Osteoblast (primary cell): ENCODE measurements around the gene ZNF429. TPM values are rescaled to one million over a fixed set of nuclear protein-coding genes. Genes with fewer than 3 reads are reported as not detected.
A peak's percentile ranks its signal among the peaks of the same experiment; 100 is the strongest.

Experiments
- DNase-seq: peaks from one replicate; pipeline ENCODE4 v3.0.0; 2011; ENCODE audit warnings: low spot score, mixed read lengths; ENCODE audit not compliant: insufficient read length; ENCODE audit errors: missing footprints
- H2AFZ ChIP-seq: 2 replicates; pipeline ENCODE4 v1.6.0; 2011; ENCODE audit warnings: mild to moderate bottlenecking, low read length
- H3K27ac ChIP-seq: 2 replicates; pipeline ENCODE4 v1.5.1; 2011; ENCODE audit warnings: mild to moderate bottlenecking, low read depth, low read length, moderate library complexity
- H3K27me3 ChIP-seq: 2 replicates; pipeline ENCODE4 v1.6.0; 2012; ENCODE audit warnings: mild to moderate bottlenecking, control low read depth, inconsistent platforms, low read length, moderate library complexity; ENCODE audit not compliant: insufficient read depth
- H3K36me3 ChIP-seq: 2 replicates; pipeline ENCODE4 v1.5.1; 2011; ENCODE audit warnings: mild to moderate bottlenecking, low read length, control low read depth, moderate library complexity; ENCODE audit not compliant: insufficient read depth
- H3K4me1 ChIP-seq: 2 replicates; pipeline ENCODE4 v1.5.1; 2011; ENCODE audit warnings: mild to moderate bottlenecking, low read length, control low read depth, moderate library complexity; ENCODE audit not compliant: insufficient read depth
- H3K4me2 ChIP-seq: 2 replicates; pipeline ENCODE4 v1.6.0; 2011; ENCODE audit warnings: mild to moderate bottlenecking, low read length; ENCODE audit not compliant: insufficient read depth
- H3K4me3 ChIP-seq: fragments of 200-600 bp; sonication (generic); 3 replicates; pipeline ENCODE4 v1.5.1; 2012; ENCODE audit warnings: mild to moderate bottlenecking, low read length, inconsistent platforms; ENCODE audit not compliant: insufficient read depth
- H3K79me2 ChIP-seq: 2 replicates; pipeline ENCODE4 v1.6.0; 2012; ENCODE audit warnings: mild to moderate bottlenecking, low read length, control low read depth, inconsistent platforms; ENCODE audit not compliant: insufficient read depth
- H3K9me3 ChIP-seq: 2 replicates; pipeline ENCODE4 v1.5.1; 2011; ENCODE audit warnings: low read depth, low read length, control low read depth
- H4K20me1 ChIP-seq: 2 replicates; pipeline ENCODE4 v1.6.0; 2012; ENCODE audit warnings: mild to moderate bottlenecking, low read length, control low read depth; ENCODE audit not compliant: insufficient read depth
- total RNA-seq: library from RNA; depleted of rRNA; stranded (reverse); fragments of >200 nt; gene quantifications from 2 replicates; pipeline ENCODE4 v1.2.3, GENCODE V29; 2012
- TF ChIP-seq, protein P1 (sequence below): IDR thresholded peaks from 2 replicates; pipeline ENCODE4 v1.5.1; 2011; ENCODE audit warnings: mild to moderate bottlenecking, low read depth, low read length, moderate library complexity; ENCODE audit errors: extremely low read depth

ZNF429 gene
- total RNA-seq, 1 donor, result 9.4 TPM

DNA sequence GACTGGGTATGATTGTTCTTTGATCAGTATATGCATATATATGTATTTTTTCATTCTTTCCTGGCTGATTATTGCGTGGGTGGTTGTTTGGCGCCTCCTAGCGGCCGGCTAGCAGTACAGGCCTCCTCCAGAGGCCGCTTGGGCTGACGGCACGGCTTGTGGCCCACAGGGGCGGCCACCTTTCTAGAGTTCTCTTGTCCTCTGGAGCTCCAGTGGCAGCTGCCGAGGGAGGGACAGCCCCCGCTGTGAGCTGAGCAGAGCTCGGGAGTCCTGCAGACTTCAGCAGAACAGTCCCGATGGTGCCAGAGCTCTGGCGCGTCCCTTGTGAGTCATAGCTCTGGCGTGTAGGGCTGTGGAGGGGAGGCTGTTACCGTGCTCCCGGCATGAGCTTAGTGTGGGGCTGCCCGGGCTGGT lies 22.5 kb upstream of the ZNF429 start:
- no peaks in the 10 kb centered on the region for H3K79me2 ChIP-seq
- H4K20me1 ChIP-seq, result no peaks in the 10 kb centered on the region
- no peaks in the 10 kb centered on the region for H3K36me3 ChIP-seq
- H3K27me3 ChIP-seq, result no peaks in the 10 kb centered on the region
- H3K27ac ChIP-seq, result no peak overlapping the region
- DNase-seq, result peak; percentile 90
- peak overlapping the region; percentile 15 for H3K4me2 ChIP-seq
- peak overlapping the region; percentile 56 for H3K4me3 ChIP-seq
- no peaks in the 10 kb centered on the region for H3K9me3 ChIP-seq
- H3K4me1 ChIP-seq, result no peaks in the 10 kb centered on the region
- H2AFZ ChIP-seq, result peak overlapping the region; percentile 5
- TF ChIP-seq, protein P1, sequence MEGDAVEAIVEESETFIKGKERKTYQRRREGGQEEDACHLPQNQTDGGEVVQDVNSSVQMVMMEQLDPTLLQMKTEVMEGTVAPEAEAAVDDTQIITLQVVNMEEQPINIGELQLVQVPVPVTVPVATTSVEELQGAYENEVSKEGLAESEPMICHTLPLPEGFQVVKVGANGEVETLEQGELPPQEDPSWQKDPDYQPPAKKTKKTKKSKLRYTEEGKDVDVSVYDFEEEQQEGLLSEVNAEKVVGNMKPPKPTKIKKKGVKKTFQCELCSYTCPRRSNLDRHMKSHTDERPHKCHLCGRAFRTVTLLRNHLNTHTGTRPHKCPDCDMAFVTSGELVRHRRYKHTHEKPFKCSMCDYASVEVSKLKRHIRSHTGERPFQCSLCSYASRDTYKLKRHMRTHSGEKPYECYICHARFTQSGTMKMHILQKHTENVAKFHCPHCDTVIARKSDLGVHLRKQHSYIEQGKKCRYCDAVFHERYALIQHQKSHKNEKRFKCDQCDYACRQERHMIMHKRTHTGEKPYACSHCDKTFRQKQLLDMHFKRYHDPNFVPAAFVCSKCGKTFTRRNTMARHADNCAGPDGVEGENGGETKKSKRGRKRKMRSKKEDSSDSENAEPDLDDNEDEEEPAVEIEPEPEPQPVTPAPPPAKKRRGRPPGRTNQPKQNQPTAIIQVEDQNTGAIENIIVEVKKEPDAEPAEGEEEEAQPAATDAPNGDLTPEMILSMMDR, result peak; percentile 84

DNA sequence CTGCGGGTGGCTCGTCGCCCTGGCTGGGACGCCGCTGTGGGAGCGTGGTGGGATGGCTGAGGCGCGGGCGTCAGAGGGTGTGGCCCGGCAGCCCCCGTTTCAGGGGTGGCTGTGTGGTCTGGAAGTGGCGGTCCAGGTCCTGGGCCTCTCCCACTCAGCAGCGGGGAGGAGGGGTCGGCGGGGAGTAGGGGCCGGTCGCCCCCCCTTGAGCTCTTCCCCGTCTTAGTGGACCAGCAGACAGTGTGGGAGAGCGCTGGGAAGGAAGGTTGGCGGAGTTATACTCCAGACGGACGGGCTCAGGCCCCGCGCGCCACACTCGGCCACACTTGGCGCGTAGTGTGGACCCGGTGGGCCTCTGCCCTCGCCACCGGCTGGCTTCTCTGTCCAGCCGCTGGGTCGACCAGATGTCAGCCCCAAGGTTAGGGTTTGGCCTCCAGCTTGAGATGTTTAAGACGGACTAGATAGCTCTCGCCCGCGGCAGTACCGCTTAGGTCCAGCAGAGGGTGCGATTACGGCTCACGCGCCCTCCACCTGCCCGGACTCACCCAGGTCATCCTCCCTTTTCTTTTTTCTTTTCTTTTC lies 21.7 kb upstream of the ZNF429 start:
- Histone ChIP-seq H3K27ac (no peak overlapping the region), H3K4me3 (peak overlapping the region; percentile 56), H2AFZ (peak overlapping the region; percentile 51), H3K9me3 (no peaks in the 10 kb centered on the region), H3K4me1 (no peaks in the 10 kb centered on the region), H3K27me3 (no peaks in the 10 kb centered on the region), H3K79me2 (no peaks in the 10 kb centered on the region), H3K36me3 (no peaks in the 10 kb centered on the region), H3K4me2 (peak overlapping the region; percentile 15), H4K20me1 (no peaks in the 10 kb centered on the region)
- DNase-seq, result peak; percentile 83
- TF ChIP-seq, protein P1, result peak; percentile 42

DNA sequence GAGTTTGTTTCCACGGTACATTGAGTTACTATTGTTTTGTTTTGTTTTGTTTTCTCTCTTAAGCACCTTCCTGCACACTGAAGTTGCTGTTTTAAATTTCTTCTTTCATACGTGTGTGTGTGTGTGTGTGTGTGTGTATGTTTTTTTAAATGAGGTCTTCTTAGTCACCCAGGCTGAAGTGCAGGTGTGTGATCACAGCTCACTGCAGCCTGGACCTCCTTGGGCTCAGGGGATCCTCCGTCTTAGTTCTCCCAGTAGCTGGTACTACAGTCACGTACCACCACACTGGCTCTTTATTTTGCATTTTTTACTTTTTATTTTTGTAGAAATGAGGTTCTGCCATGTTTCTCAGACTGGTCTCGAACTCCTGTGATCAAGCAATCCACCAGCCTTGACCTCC lies 20.8 kb upstream of the ZNF429 start:
- TF ChIP-seq, protein P1, result no peak
- Histone ChIP-seq H2AFZ (no peak overlapping the region), H3K4me1 (no peaks in the 10 kb centered on the region), H3K27me3 (no peaks in the 10 kb centered on the region), H3K79me2 (no peaks in the 10 kb centered on the region), H4K20me1 (no peaks in the 10 kb centered on the region), H3K36me3 (no peaks in the 10 kb centered on the region), H3K9me3 (no peaks in the 10 kb centered on the region), H3K4me3 (no peak overlapping the region), H3K27ac (no peak overlapping the region), H3K4me2 (no peak overlapping the region)
- no peak for DNase-seq

DNA sequence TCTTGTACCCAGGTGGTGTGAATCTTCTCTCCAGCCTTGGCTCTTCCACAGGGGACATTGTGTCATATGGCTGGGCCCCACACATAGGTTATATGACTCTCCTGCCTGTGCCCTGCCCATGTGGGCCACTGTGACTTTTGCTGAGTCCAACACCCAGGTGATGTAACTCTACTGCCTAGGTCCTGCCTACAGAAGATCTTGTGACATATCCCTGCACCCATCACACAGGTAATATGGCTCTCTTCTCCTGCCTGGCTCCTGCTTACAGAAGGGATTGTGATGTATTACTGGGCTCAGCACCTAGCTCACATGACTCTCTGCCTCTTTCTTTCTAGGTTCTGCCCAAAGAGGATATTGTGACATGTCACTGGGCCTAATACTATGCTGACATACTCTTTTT lies 19.5 kb upstream of the ZNF429 start:
- H4K20me1 ChIP-seq, result no peaks in the 10 kb centered on the region
- TF ChIP-seq, protein P1, result no peak

More for the DNA sequence above, 19.5 kb upstream of the ZNF429 start:
- no peaks in the 10 kb centered on the region for H3K79me2 ChIP-seq
- H3K27me3 ChIP-seq, result no peaks in the 10 kb centered on the region
- H3K4me3 ChIP-seq, result no peak overlapping the region
- no peaks in the 10 kb centered on the region for H3K9me3 ChIP-seq
- no peak for DNase-seq
- no peak overlapping the region for H3K4me2 ChIP-seq
- no peaks in the 10 kb centered on the region for H3K36me3 ChIP-seq
- H3K4me1 ChIP-seq, result no peaks in the 10 kb centered on the region
- H2AFZ ChIP-seq, result no peak overlapping the region
- no peak overlapping the region for H3K27ac ChIP-seq
